Left renal pelvis (tissue), 4 donors: ENCODE results near the gene PGM5. TPM values are rescaled to one million over a fixed set of nuclear protein-coding genes. Genes with fewer than 3 reads are reported as not detected.
"Not testable (repeated sequence)": the region's sequence is repeated elsewhere in the genome, so short reads cannot be mapped to it uniquely, and the experiment has no call there.

Experiments
- DNase-seq, 4 donors: peaks; one replicate each; pipeline ENCODE4 v3.0.0-alpha.2; 2013; ENCODE audit warnings: low read depth in 4 of 4, low spot score in 3 of 4
- polyA plus RNA-seq, 4 donors: library from polyadenylated mRNA; unstranded; fragments of 120-200 nt; gene quantifications; one replicate each; pipeline ENCODE4 v1.2.1, GENCODE V29; 2013; ENCODE audit not compliant: insufficient read length in 4 of 4

The PGM5 gene
- 10 to 100 TPM; 38.5 to 67.1 (median 47.8) TPM for polyA plus RNA-seq

- not testable (repeated sequence) for DNase-seq
Measured at GRCh38 chr9:68356380-68357118, at the start of gene PGM5. Gene PGM5 (plus strand): TSS chr9:68356611. CDS start chr9:68357128, 517 bp downstream.

- not testable (repeated sequence) for DNase-seq
Measured at GRCh38 chr9:68307127-68307526, 49.3 kb upstream of the PGM5 start.

DNA sequence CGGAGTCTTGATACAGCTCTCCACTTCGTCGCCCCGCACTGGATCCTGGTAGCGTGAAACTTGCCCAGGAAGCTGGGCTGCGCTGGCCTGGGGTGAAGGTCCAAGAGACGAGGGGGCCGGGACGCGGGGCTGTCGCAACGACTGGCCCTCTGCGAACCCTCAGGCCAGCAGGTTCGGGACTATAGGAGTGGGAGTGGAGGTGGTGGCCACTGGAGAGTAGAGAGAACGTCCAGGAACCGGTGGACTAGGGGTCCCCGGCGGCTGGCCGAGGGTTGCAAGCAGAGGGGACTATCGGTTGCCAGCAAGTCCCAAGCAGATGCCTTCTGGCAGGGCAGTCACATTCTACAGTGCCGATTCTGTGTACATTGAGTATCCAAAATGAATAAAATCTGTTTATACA is 48.8 kb upstream of the PGM5 start:
- DNase-seq: not testable (repeated sequence)

- not testable (repeated sequence) for DNase-seq
Measured at GRCh38 chr9:68311208-68311607, 45.2 kb upstream of the PGM5 start.

GRCh38 chr9:68318209-68318608 is 38.2 kb upstream of the PGM5 start:
- not testable (repeated sequence) for DNase-seq

GRCh38 chr9:68323749-68324148 is 32.7 kb upstream of the PGM5 start:
- DNase-seq: not testable (repeated sequence)

DNA sequence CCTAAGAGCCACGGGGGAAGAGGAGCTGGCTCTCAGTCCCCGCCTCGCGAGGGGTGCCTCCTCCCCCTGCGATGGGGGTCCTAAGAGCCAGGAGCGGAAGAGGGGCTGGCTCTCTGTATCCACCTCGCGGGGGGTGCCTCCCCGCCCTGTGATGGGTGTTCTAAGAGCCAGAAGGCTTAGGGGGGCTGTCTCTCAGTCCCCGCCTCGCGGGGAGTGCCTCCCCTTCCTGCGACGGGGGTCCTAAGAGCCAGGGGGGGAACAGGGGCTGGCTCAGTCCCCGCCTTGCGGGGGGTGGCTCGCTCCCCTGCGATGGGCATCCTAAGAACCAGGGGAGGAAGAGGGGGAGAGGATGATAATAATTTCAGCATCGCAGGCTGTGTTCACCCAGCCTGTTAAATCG is 31.9 kb upstream of the PGM5 start:
- not testable (repeated sequence) for DNase-seq

- DNase-seq: not testable (repeated sequence)
Measured at GRCh38 chr9:68329106-68329505, 27.3 kb upstream of the PGM5 start.

DNA sequence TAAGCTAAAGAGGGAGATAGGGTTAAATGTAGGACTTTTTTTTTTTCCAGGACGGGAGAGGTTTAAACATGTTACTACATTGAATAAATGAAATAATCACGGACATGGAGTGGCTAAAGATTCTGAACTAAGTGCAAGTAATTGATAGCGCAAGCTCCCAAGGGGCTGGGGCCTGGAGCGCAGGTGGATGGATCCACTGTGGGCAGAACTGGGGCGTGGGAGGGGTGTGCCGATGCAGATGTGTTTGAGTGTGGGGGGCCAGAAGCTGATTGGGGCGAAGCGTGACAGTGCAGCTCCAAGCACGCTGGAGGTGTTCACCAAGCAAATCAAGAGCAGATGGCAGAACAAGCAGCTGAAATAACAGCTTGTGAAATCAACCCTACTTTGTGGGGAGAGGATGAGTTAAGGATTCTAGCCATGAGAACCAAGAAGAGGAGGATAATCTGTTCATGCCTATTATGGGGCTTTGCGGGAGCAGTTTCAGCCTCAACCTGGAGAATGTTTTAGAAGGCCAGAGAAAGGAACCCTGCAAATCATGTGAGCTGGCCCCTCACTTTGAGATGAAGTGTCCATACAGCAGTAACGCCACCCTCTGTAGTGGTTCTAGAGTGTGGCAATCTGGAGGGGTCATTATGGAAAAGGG is 25.8 kb upstream of the PGM5 start:
- not testable (repeated sequence) for DNase-seq

DNA sequence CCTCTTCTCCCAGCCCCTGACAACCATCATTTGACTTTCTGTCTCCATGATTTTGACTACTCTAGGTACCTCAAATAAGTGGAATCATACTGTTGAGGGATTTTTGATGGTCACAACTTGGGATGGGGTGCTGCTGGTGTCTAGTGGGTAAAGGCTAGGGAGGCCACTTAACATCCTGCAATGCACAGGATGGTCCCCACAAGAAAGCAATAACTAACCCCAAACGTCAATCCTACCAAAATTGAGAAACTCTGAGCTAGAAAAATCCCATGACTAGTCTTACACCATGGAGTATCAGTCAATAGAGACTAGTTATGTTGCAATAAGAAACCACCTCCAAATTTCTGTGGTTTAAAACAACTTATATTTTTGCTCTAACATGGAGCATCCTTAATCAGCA is 24.3 kb upstream of the PGM5 start:
- not testable (repeated sequence) for DNase-seq

DNA sequence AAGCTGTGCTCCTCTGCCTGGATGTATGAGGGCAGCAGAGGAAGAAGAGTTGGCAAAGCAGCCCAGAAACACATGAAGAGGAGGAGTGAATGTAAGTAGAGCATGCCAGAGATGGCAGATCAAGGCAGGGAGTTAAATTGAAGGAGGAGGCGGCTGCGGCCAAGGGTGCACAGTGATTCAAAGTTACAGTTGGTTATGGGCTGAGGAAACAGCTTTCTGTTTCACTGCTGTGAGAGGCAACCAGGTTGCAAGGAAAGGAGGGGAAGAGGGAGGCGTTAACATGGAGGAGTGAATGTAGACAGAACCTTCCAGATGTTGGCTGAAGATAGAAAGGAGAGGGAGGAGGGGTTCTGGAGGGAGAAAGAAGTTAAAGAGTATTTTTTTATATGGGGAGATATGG is 20.5 kb upstream of the PGM5 start:
- not testable (repeated sequence) for DNase-seq

- DNase-seq: not testable (repeated sequence)
Measured at GRCh38 chr9:68336639-68337339, 19.6 kb upstream of the PGM5 start.

DNA sequence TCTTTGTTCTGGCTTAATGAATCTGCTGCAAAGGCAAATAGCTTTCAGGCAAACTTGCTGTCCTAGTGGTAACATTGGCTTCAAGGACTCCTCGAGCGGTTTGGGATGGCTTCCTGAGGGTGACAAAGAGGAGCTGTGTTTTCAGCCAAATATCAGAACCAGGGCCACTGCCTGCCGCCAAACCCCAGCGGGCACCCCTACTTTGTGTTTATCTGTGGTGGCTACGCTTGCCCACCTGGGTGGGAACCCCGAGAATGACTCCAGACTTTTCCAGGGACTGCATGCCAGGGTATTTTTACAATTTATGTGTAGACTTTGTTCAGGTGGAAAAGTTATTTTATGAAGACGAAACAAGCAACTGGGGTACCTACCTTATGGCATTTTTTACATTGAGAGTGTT is 18.4 kb upstream of the PGM5 start:
- DNase-seq: not testable (repeated sequence)

DNA sequence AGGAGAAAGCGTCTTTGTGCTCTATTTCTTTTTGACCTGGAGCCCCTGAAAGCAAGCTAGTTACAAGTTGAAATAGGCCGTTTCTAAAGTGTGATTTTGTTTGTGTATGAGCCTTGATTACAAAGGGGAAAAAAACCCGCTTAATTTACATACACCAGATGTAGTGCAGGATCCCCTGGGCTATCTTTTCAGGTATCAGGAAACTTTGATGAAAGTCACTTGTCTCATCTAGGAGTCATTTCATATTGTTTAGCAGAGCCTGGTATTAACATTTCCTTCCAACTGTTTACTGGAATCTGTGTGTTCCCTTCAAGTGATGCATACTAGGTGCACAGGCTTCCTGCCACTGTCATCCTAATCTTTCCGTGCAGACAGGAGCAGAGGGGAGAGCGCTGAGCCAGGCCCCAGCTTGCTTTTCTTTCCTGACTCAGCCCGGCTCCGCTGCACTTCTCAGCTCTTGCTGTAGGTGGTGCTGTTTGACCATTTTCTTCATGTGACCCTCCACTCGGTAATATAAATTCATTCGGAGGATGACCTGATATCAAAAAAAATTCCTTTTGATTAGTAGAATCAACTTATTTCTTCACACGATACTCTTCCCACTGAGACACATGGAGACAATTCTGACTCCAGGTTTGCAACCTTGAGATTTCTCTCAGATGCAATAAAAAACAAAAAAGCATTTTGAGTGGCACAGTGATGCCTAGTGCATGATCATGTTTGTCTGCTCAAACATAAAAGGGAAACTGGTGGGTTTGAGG is 14.0 kb upstream of the PGM5 start:
- not testable (repeated sequence) for DNase-seq

- DNase-seq: not testable (repeated sequence)
Measured at GRCh38 chr9:68343242-68343641, 13.2 kb upstream of the PGM5 start.

- not testable (repeated sequence) for DNase-seq
Measured at GRCh38 chr9:68343992-68344391, 12.4 kb upstream of the PGM5 start.

- DNase-seq: not testable (repeated sequence)
Measured at GRCh38 chr9:68351689-68352088, 4.7 kb upstream of the PGM5 start.

GRCh38 chr9:68355993-68356379 is 425 bp upstream of the PGM5 start:
- DNase-seq: not testable (repeated sequence)

GRCh38 chr9:68357119-68357714 is 806 bp downstream of the PGM5 start:
- not testable (repeated sequence) for DNase-seq

DNA sequence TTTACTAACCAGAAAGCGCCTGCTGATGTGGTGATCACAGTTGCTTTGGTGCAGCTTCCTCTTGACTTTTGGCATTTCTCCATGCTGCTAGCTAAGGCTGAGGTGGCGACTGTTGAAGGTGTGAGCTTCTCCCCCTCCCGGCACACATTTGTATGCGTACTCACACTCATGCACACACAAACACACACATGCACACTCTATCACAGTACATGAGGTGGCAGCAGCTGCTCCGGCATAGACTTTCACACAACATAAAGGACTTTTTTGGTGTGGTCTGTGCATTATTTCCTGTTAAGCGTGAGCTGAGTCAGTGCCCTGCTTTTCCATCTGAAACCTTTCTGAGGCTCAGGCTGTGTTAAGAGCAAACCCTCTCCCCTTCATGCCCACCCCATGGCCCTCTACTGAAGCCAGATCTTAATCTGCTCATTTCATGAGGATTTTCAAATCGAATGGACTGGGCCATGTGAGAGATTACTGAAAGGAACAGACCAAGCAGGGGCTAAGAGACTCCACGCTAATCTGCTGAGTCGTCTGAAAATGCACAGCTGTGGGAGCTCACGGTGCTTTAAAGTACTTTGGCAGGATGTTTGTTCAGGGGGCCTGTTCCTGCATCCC is 10.6 kb downstream of the PGM5 start:
- peak in 1 of 4 donors; percentile 21 for DNase-seq
